Measurements from ENCODE around the gene NLN. TPM values are rescaled to one million over a fixed set of nuclear protein-coding genes. Genes with fewer than 3 reads are reported as not detected.

NLN gene
- polyA plus RNA-seq, 1 experiment: 15.4 TPM

- H3K27me3 ChIP-seq (ENCODE audit: control insufficient read depth, insufficient read depth, low read length): no peaks in the 10 kb centered on the region; the same call in 1 of the 2 replicates
- ChIA-PET POLR2A (no interaction called here), CTCF (interaction anchor here (1.0 kb wide), 1 partner anchor 134 kb away, joined by 3 read pairs; the partner anchor contains the start of gene ERBIN)
- H3K4me3 ChIP-seq (ENCODE audit: low read depth, low read length): no peak overlapping the region
- H3K36me3 ChIP-seq (ENCODE audit: control insufficient read depth, insufficient read depth, low read length): no peaks in the 10 kb centered on the region
- no peak for DNase-seq (ENCODE audit: low read depth)
- TF ChIP-seq CTCF (IDR thresholded peaks at IDR 0.05; ENCODE audit: insufficient read depth, low read depth, low read length): no peak
Measured at GRCh38 chr5:65791712-65792673, 70.0 kb downstream of the NLN start.

- Histone ChIP-seq H3K4me3 (ENCODE audit: low read depth, low read length) (no peak overlapping the region), H3K36me3 (ENCODE audit: control insufficient read depth, insufficient read depth, low read length) (no peaks in the 10 kb centered on the region; the same call in 1 of the 2 replicates), H3K27me3 (ENCODE audit: control insufficient read depth, insufficient read depth, low read length) (no peaks in the 10 kb centered on the region)
- ChIA-PET CTCF (no interaction called here), POLR2A (no interaction called here)
- no peak for DNase-seq (ENCODE audit: low read depth)
- no peak for TF ChIP-seq CTCF (IDR thresholded peaks at IDR 0.05; ENCODE audit: insufficient read depth, low read depth, low read length)
Measured at GRCh38 chr5:65796269-65796668, 74.3 kb downstream of the NLN start.

GRCh38 chr5:65796751-65797316 is 74.8 kb downstream of the NLN start:
- TF ChIP-seq CTCF (IDR thresholded peaks at IDR 0.05; ENCODE audit: insufficient read depth, low read depth, low read length): no peak
- CTCF ChIA-PET: no interaction called here
- no peak for DNase-seq (ENCODE audit: low read depth)
- Histone ChIP-seq H3K27me3 (ENCODE audit: control insufficient read depth, insufficient read depth, low read length) (no peaks in the 10 kb centered on the region), H3K4me3 (ENCODE audit: low read depth, low read length) (no peak overlapping the region), H3K36me3 (ENCODE audit: control insufficient read depth, insufficient read depth, low read length) (no peaks in the 10 kb centered on the region; the same call in 1 of the 2 replicates)
- POLR2A ChIA-PET: no interaction called here

- no peak for DNase-seq (ENCODE audit: low read depth)
- no peak for TF ChIP-seq CTCF (IDR thresholded peaks at IDR 0.05; ENCODE audit: insufficient read depth, low read depth, low read length)
- CTCF ChIA-PET: no interaction called here
- POLR2A ChIA-PET: no interaction called here
- H3K4me3 ChIP-seq (ENCODE audit: low read depth, low read length): no peak overlapping the region
- H3K36me3 ChIP-seq (ENCODE audit: control insufficient read depth, insufficient read depth, low read length): no peaks in the 10 kb centered on the region; the same call in 1 of the 2 replicates
- no peaks in the 10 kb centered on the region for H3K27me3 ChIP-seq (ENCODE audit: control insufficient read depth, insufficient read depth, low read length)
Measured at GRCh38 chr5:65797481-65797880, 75.5 kb downstream of the NLN start.

GRCh38 chr5:65799857-65800256 is 77.9 kb downstream of the NLN start:
- POLR2A ChIA-PET: no interaction called here
- no peaks in the 10 kb centered on the region for H3K27me3 ChIP-seq (ENCODE audit: control insufficient read depth, insufficient read depth, low read length)
- no peak for DNase-seq (ENCODE audit: low read depth)
- H3K36me3 ChIP-seq (ENCODE audit: control insufficient read depth, insufficient read depth, low read length): no peaks in the 10 kb centered on the region; the same call in 1 of the 2 replicates
- TF ChIP-seq CTCF (IDR thresholded peaks at IDR 0.05; ENCODE audit: insufficient read depth, low read depth, low read length): no peak
- no peak overlapping the region for H3K4me3 ChIP-seq (ENCODE audit: low read depth, low read length)
- CTCF ChIA-PET: no interaction called here
